K562 (cell line): ENCODE results near the gene ZNF12. TPM values are rescaled to one million over a fixed set of nuclear protein-coding genes. Genes with fewer than 3 reads are reported as not detected.

Experiments used
- CCAR2 ChIP-seq: fragments of 200-400 bp; formaldehyde crosslinking; IDR thresholded peaks from 2 replicates; pipeline ENCODE4 v1.6.1; 2017; ENCODE audit warnings: mild to moderate bottlenecking, low read depth, low read length
- DPF2 ChIP-seq: fragments of 450-650 bp; IDR thresholded peaks from 2 replicates; pipeline ENCODE4 v1.6.1; 2016
- FOXP1 ChIP-seq: sonication (generic); formaldehyde crosslinking; IDR thresholded peaks from 2 replicates; pipeline ENCODE4 v1.8.0; 2022; ENCODE audit warnings: mild to moderate bottlenecking, missing genetic modification reagents
- JUN ChIP-seq, 2 experiments: sonication (generic) in 1 of 2; formaldehyde crosslinking in 1 of 2; IDR thresholded peaks; 2 replicates each; pipeline versions ENCODE4 v1.6.1 to v1.8.0; 2012 to 2022; ENCODE audit warnings: borderline replicate concordance in 2 of 2, mild to moderate bottlenecking in 2 of 2, improper control_type of control experiment in 1 of 2, low read depth in 1 of 2, low read length in 1 of 2, missing genetic modification reagents in 1 of 2
- NR2F6 ChIP-seq: fragments of 450-650 bp; formaldehyde crosslinking; IDR thresholded peaks from 2 replicates; pipeline ENCODE4 v1.4.0; 2020; ENCODE audit warnings: mild to moderate bottlenecking
- SAFB ChIP-seq: fragments of 200-400 bp; formaldehyde crosslinking; IDR thresholded peaks from 2 replicates; pipeline ENCODE4 v1.6.1; 2017; ENCODE audit warnings: low read depth, low read length, borderline replicate concordance
- SRF ChIP-seq, 2 experiments: fragments of 250-450, 450-650 bp in 1 of 2; sonication (Bioruptor Pico) in 1 of 2; sonication (generic) in 1 of 2; formaldehyde crosslinking; IDR thresholded peaks; 2 replicates each; pipeline versions ENCODE4 v1.5.0 to v1.5.1; 2020 to 2022; ENCODE audit warnings: mild to moderate bottlenecking in 1 of 2, missing genetic modification reagents in 1 of 2
- ZNF165 ChIP-seq: fragments of 250-450 bp; sonication (Bioruptor Pico); IDR thresholded peaks from 2 replicates; pipeline ENCODE4 v1.4.0; 2020; ENCODE audit warnings: borderline replicate concordance
- ZNF668 ChIP-seq: fragments of 250-450 bp; sonication (Bioruptor Pico); IDR thresholded peaks from 2 replicates; pipeline ENCODE4 v1.8.0; 2022; ENCODE audit warnings: mild to moderate bottlenecking, inconsistent platforms
- ZNF695 ChIP-seq: fragments of 450-650 bp; formaldehyde crosslinking; IDR thresholded peaks from 2 replicates; pipeline ENCODE4 v1.4.0; 2020; ENCODE audit warnings: mild to moderate bottlenecking, moderate library complexity
- polyA plus RNA-seq, 8 experiments: library from polyadenylated mRNA; depleted of rRNA in 4 of 8; stranded (reverse) in 5 of 8; unstranded in 3 of 8; fragments of >200 nt; fragmentation: Nextera tagmentation in 2 of 8; fragmentation: Illumina TruSeq in 1 of 8; extraction: Ambion mirVana in 2 of 8; extraction: Trizol in 1 of 8; gene quantifications; 2 replicates each; pipeline versions ENCODE4 v1.2.1 to v1.2.3, GENCODE V29; 2011 to 2014; ENCODE audit warnings: inconsistent platforms in 1 of 8, missing spikeins in 1 of 8
- total RNA-seq, 7 experiments: library from RNA; depleted of rRNA in 6 of 7; stranded (reverse); fragments of >200 nt in 6 of 7; fragmentation: Illumina TruSeq in 2 of 7; extraction: Trizol in 2 of 7; gene quantifications; 2 replicates each; pipeline versions ENCODE4 v1.2.1 to v1.2.3, GENCODE V29; 2011 to 2021; ENCODE audit warnings: low replicate concordance in 1 of 7
- TF ChIP-seq, protein P1 (sequence below): sonication (generic); formaldehyde crosslinking; IDR thresholded peaks from 2 replicates; pipeline ENCODE4 v1.8.1; 2023; ENCODE audit warnings: missing genetic modification reagents, mild to moderate bottlenecking, borderline replicate concordance
- TF ChIP-seq, protein P2 (sequence below), 2 experiments: fragments of 450-650 bp; formaldehyde crosslinking in 1 of 2; IDR thresholded peaks; 2 replicates each; pipeline versions ENCODE4 v1.4.0 to v1.6.1; 2014 to 2020; ENCODE audit warnings: mild to moderate bottlenecking in 2 of 2, borderline replicate concordance in 1 of 2, low read depth in 1 of 2

Gene ZNF12
- total and polyA plus RNA-seq, 9 of the 15 experiments (the other 6 are each of a cell fraction or from before 2014, with no cell fraction given), result 5.8 to 32.3 (median 18.9) TPM

DNA sequence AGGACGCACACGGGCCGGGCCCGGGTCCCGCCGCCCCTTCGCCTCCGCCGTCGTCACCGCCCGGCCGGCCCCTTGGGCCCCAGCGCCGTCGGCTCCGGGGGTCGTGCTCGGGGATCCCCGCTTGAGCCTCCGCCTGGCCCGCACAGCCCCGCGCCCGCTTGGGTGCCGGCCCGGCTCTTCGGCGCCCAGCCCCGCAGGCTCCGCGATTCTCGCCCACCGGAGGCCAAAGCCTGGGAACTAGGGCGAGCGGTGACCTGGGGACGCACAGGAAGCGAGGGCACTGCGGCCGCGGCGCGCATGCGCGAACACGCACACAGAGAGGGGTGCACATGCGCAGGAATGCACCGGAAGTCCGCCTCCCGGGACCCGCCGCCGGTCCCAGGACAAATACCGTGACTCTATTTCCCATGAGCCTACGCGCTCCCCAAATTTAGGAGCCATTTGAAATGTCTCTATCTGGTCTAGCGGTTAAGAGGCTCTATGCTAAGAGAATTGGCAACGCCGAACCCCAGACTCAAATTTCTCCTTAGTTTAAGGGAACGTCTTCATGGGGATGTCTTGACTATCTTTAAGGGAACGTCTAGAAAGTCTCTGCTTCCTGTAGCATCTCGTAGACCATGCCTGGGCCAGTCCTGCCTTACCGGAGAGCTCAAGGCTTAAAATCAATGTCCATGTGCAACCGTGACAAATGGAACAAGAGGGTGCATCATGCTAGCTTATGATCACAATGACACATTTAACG, at the start of gene ZNF12 (continued):
- TF ChIP-seq, protein P1, sequence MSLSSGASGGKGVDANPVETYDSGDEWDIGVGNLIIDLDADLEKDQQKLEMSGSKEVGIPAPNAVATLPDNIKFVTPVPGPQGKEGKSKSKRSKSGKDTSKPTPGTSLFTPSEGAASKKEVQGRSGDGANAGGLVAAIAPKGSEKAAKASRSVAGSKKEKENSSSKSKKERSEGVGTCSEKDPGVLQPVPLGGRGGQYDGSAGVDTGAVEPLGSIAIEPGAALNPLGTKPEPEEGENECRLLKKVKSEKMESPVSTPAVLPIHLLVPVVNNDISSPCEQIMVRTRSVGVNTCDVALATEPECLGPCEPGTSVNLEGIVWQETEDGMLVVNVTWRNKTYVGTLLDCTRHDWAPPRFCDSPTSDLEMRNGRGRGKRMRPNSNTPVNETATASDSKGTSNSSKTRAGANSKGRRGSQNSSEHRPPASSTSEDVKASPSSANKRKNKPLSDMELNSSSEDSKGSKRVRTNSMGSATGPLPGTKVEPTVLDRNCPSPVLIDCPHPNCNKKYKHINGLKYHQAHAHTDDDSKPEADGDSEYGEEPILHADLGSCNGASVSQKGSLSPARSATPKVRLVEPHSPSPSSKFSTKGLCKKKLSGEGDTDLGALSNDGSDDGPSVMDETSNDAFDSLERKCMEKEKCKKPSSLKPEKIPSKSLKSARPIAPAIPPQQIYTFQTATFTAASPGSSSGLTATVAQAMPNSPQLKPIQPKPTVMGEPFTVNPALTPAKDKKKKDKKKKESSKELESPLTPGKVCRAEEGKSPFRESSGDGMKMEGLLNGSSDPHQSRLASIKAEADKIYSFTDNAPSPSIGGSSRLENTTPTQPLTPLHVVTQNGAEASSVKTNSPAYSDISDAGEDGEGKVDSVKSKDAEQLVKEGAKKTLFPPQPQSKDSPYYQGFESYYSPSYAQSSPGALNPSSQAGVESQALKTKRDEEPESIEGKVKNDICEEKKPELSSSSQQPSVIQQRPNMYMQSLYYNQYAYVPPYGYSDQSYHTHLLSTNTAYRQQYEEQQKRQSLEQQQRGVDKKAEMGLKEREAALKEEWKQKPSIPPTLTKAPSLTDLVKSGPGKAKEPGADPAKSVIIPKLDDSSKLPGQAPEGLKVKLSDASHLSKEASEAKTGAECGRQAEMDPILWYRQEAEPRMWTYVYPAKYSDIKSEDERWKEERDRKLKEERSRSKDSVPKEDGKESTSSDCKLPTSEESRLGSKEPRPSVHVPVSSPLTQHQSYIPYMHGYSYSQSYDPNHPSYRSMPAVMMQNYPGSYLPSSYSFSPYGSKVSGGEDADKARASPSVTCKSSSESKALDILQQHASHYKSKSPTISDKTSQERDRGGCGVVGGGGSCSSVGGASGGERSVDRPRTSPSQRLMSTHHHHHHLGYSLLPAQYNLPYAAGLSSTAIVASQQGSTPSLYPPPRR, result no peak
- no peak for TF ChIP-seq CCAR2
- TF ChIP-seq FOXP1 (CRISPR knock-in tag), result peak; percentile 43; the same call in 1 of the 2 replicates
- TF ChIP-seq SRF (CRISPR knock-in tag; IDR thresholded peaks at IDR 0.05), result peak in 1 of 2 experiments; percentile 59; a peak in 1 of 4 replicates
- peak; percentile 22; the same call in 1 of the 2 replicates for TF ChIP-seq JUN (IDR thresholded peaks at IDR 0.05; ENCODE audit: borderline replicate concordance, low read depth, low read length)
- TF ChIP-seq JUN (CRISPR knock-in tag; IDR thresholded peaks at IDR 0.05; ENCODE audit: borderline replicate concordance), result 0 out of 2 replicates have a peak, but pooled peaks have one; percentile 13
- TF ChIP-seq ZNF695, result no peak
- no peak for TF ChIP-seq NR2F6 (CRISPR knock-in tag)
- no peak for TF ChIP-seq ZNF165 (CRISPR knock-in tag)
- no peak for TF ChIP-seq ZNF668 (CRISPR knock-in tag)
- no peak for TF ChIP-seq DPF2
- TF ChIP-seq SAFB, result no peak
- TF ChIP-seq, protein P2, sequence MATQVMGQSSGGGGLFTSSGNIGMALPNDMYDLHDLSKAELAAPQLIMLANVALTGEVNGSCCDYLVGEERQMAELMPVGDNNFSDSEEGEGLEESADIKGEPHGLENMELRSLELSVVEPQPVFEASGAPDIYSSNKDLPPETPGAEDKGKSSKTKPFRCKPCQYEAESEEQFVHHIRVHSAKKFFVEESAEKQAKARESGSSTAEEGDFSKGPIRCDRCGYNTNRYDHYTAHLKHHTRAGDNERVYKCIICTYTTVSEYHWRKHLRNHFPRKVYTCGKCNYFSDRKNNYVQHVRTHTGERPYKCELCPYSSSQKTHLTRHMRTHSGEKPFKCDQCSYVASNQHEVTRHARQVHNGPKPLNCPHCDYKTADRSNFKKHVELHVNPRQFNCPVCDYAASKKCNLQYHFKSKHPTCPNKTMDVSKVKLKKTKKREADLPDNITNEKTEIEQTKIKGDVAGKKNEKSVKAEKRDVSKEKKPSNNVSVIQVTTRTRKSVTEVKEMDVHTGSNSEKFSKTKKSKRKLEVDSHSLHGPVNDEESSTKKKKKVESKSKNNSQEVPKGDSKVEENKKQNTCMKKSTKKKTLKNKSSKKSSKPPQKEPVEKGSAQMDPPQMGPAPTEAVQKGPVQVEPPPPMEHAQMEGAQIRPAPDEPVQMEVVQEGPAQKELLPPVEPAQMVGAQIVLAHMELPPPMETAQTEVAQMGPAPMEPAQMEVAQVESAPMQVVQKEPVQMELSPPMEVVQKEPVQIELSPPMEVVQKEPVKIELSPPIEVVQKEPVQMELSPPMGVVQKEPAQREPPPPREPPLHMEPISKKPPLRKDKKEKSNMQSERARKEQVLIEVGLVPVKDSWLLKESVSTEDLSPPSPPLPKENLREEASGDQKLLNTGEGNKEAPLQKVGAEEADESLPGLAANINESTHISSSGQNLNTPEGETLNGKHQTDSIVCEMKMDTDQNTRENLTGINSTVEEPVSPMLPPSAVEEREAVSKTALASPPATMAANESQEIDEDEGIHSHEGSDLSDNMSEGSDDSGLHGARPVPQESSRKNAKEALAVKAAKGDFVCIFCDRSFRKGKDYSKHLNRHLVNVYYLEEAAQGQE (IDR thresholded peaks at IDR 0.05; ENCODE audit: borderline replicate concordance), result no peak
- TF ChIP-seq, protein P2 (CRISPR knock-in tag; IDR thresholded peaks at IDR 0.05; ENCODE audit: low read depth), result no peak
